Measurements from ENCODE around the gene RAPGEF2.

DNA sequence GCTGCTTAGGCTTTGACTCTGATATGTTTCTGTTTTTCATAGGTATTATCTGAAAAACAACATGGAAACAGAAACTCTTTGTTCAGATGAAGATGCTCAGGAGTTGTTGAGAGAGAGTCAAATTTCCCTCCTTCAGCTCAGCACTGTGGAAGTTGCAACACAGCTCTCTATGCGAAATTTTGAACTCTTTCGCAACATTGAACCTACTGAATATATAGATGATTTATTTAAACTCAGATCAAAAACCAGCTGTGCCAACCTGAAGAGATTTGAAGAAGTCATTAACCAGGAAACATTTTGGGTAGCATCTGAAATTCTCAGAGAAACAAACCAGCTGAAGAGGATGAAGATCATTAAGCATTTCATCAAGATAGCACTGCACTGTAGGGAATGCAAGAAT, 238.6 kb downstream of the RAPGEF2 start:
- no peak for TF ChIP-seq HDGF (IDR thresholded peaks at IDR 0.05)
- TF ChIP-seq, protein P1, sequence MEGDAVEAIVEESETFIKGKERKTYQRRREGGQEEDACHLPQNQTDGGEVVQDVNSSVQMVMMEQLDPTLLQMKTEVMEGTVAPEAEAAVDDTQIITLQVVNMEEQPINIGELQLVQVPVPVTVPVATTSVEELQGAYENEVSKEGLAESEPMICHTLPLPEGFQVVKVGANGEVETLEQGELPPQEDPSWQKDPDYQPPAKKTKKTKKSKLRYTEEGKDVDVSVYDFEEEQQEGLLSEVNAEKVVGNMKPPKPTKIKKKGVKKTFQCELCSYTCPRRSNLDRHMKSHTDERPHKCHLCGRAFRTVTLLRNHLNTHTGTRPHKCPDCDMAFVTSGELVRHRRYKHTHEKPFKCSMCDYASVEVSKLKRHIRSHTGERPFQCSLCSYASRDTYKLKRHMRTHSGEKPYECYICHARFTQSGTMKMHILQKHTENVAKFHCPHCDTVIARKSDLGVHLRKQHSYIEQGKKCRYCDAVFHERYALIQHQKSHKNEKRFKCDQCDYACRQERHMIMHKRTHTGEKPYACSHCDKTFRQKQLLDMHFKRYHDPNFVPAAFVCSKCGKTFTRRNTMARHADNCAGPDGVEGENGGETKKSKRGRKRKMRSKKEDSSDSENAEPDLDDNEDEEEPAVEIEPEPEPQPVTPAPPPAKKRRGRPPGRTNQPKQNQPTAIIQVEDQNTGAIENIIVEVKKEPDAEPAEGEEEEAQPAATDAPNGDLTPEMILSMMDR (IDR thresholded peaks at IDR 0.05 in 2 of 3, conservative IDR thresholded peaks at IDR 0.05 in 1 of 3; ENCODE audit: control insufficient read depth in 2 of 3, extremely low read depth in 1 of 3, insufficient read depth in 1 of 3, low read depth in 3 of 3, low read length in 3 of 3) = no peak
- TF ChIP-seq CEBPB (IDR thresholded peaks at IDR 0.05; ENCODE audit: borderline replicate concordance in 1 of 2, low read depth in 2 of 2, low read length in 2 of 2) = no peak
- no peak for TF ChIP-seq BRCA1 (IDR thresholded peaks at IDR 0.05; ENCODE audit: low read depth, low read length)
- no peak for TF ChIP-seq SRF (IDR thresholded peaks at IDR 0.05; ENCODE audit: low read depth in 2 of 2, low read length in 2 of 2)
- TF ChIP-seq ZNF274 (IDR thresholded peaks at IDR 0.05; ENCODE audit: insufficient read depth, insufficient read length) = no peak
- no peak for TF ChIP-seq EED (IDR thresholded peaks at IDR 0.05; ENCODE audit: low read depth)
- no peak for TF ChIP-seq GABPA (IDR thresholded peaks at IDR 0.05; ENCODE audit: low read depth)
